ENCODE measurements around the gene PGLYRP2. TPM values are rescaled to one million over a fixed set of nuclear protein-coding genes. Genes with fewer than 3 reads are reported as not detected.

PGLYRP2 gene
- total and polyA plus RNA-seq, 2 donors (not counting 3 experiments of a cell fraction or from before 2014, with no cell fraction given) = 0.03 to 0.18 TPM

- no peaks in the 10 kb centered on the region for H4K20me1 ChIP-seq (replicated peaks; ENCODE audit: control insufficient read depth, extremely low read depth, insufficient read depth, low read length)
Measured at GRCh38 chr19:15427350-15427700, 52.0 kb downstream of the PGLYRP2 start.

More at GRCh38 chr19:15427350-15427700, 52.0 kb downstream of the PGLYRP2 start:
- TF ChIP-seq, protein P1, sequence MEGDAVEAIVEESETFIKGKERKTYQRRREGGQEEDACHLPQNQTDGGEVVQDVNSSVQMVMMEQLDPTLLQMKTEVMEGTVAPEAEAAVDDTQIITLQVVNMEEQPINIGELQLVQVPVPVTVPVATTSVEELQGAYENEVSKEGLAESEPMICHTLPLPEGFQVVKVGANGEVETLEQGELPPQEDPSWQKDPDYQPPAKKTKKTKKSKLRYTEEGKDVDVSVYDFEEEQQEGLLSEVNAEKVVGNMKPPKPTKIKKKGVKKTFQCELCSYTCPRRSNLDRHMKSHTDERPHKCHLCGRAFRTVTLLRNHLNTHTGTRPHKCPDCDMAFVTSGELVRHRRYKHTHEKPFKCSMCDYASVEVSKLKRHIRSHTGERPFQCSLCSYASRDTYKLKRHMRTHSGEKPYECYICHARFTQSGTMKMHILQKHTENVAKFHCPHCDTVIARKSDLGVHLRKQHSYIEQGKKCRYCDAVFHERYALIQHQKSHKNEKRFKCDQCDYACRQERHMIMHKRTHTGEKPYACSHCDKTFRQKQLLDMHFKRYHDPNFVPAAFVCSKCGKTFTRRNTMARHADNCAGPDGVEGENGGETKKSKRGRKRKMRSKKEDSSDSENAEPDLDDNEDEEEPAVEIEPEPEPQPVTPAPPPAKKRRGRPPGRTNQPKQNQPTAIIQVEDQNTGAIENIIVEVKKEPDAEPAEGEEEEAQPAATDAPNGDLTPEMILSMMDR (IDR thresholded peaks at IDR 0.05; ENCODE audit: extremely low read depth in 1 of 2, insufficient read depth in 1 of 2, low read depth in 1 of 2, low read length in 2 of 2) = no peak
- TF ChIP-seq GATA2 (IDR thresholded peaks at IDR 0.05; ENCODE audit: insufficient read depth, insufficient read length, low read depth, low read length) (no peak), MYC (IDR thresholded peaks at IDR 0.05; ENCODE audit: low read depth, low read length) (no peak), EZH2 (IDR thresholded peaks at IDR 0.05; ENCODE audit: borderline replicate concordance, low read depth, low read length, severe bottlenecking) (no peak), POLR2A (IDR thresholded peaks at IDR 0.05; ENCODE audit: low read depth, low read length) (no peak), FOS (IDR thresholded peaks at IDR 0.05; ENCODE audit: borderline replicate concordance, insufficient read depth, low read length) (no peak), JUN (IDR thresholded peaks at IDR 0.05; ENCODE audit: borderline replicate concordance, insufficient read depth, insufficient read length, low read depth) (no peak), MAX (IDR thresholded peaks at IDR 0.05; ENCODE audit: insufficient read depth, insufficient read length) (no peak), POLR2AphosphoS5 (IDR thresholded peaks at IDR 0.05; ENCODE audit: insufficient read depth, low read depth, low read length) (no peak)
- Histone ChIP-seq H3K27ac (ENCODE audit: insufficient read depth, low read depth, low read length) (no peak overlapping the region), H3K9ac (replicated peaks; ENCODE audit: extremely low read depth, insufficient read depth, low read length) (no peak overlapping the region), H3K4me2 (ENCODE audit: insufficient read depth, low read length) (no peak overlapping the region), H3K36me3 (ENCODE audit: control insufficient read depth in 2 of 2, extremely low read depth in 1 of 2, insufficient read depth in 2 of 2, low read length in 2 of 2) (peaks cover 10 to 55% of the 10 kb centered on the region in 2 experiments), H3K9me1 (replicated peaks; ENCODE audit: control insufficient read depth, extremely low read depth, insufficient read depth, low read length) (no peaks in the 10 kb centered on the region), H3K9me3 (replicated peaks; ENCODE audit: control insufficient read depth, insufficient read depth, low read length) (no peaks in the 10 kb centered on the region), H3K27me3 (ENCODE audit: control insufficient read depth in 2 of 2, insufficient read depth in 2 of 2, low read length in 2 of 2) (no peaks in the 10 kb centered on the region), H3K4me3 (replicated peaks in 1 of 3; ENCODE audit: insufficient read depth in 1 of 3, low read depth in 1 of 3, low read length in 3 of 3) (no peak overlapping the region), H3K4me1 (ENCODE audit: control insufficient read depth, extremely low read depth, insufficient read depth, low read length) (peaks cover 10% of the 10 kb centered on the region), H2AFZ (ENCODE audit: low read depth, low read length) (no peak overlapping the region), H3K79me2 (ENCODE audit: control insufficient read depth, insufficient read depth, low read length) (peaks cover 46% of the 10 kb centered on the region)
- ChIA-PET POLR2A (no interaction called here), CTCF (interaction anchor here (2.1 kb wide), 1 partner anchor 8 kb away, joined by 13 read pairs; the partner anchor contains the start of gene AKAP8L)
- DNase-seq (ENCODE audit: low read depth, low spot score) (no peak), FAIRE-seq (no peak)
- intact Hi-C loops (cut with micrococcal nuclease) = no loop called here
- BruUV-seq (replicated peaks) = no TSS peak
- dilution Hi-C loops (cut with MboI; ENCODE audit: extremely low pct_ligation_motif_present, low sequenced_read_pairs) = no loop called here
